HepG2 (cell line): ENCODE results near the gene SPDYE4. TPM values are rescaled to one million over a fixed set of nuclear protein-coding genes. Genes with fewer than 3 reads are reported as not detected.

Experiments
- ATAC-seq: fragments of 200-7000 bp; cut with Tn5 transposase; 3 replicates; pipeline ENCODE4 v1.9.1; 2020; ENCODE audit warnings: mild to moderate bottlenecking, moderate library complexity
- BruUV-seq: library from RNA; stranded (reverse); fragments of 400-500 nt; replicated peaks from 2 replicates; lab custom pipeline; 2021; lab: Mats Ljungman, UMichigan
- CTCF ChIA-PET: fragments of 300-600 bp; formaldehyde crosslinking; extraction: SDS; loops from one replicate; lab custom pipeline; 2021; ENCODE audit warnings: low total read pairs, inconsistent platforms, low intra/inter-chr PET ratio; lab: Yijun Ruan, JAX
- POLR2A ChIA-PET: fragments of 350-600 bp; sonication (Branson Sonifier 250); formaldehyde crosslinking; loops from one replicate; lab custom pipeline; 2020; ENCODE audit warnings: antibody characterized with exemption, inconsistent platforms; lab: Yijun Ruan, JAX
- DNase-seq: peaks from one replicate; pipeline ENCODE4 v3.0.0-alpha.2; 2015; ENCODE audit warnings: low spot score
- FAIRE-seq: peaks from 3 replicates; lab custom pipeline; 2011; peaks lifted over from hg19 to GRCh38; lab: Jason Lieb, UNC
- H2AFZ ChIP-seq: one replicate; pipeline ENCODE4 v1.6.1; 2011; ENCODE audit warnings: low read length, inconsistent platforms
- H3K27ac ChIP-seq: fragments of 300-600 bp; 3 replicates; pipeline ENCODE4 v1.8.0; 2011; ENCODE audit warnings: mixed run types, mild to moderate bottlenecking, mixed read lengths, low read length, inconsistent platforms; ENCODE audit not compliant: insufficient read depth; ENCODE audit errors: extremely low read length
- H3K27me3 ChIP-seq, 2 experiments: fragments of 200-600 bp in 1 of 2; 2 replicates in 1 of 2; 3 replicates in 1 of 2; pipeline versions ENCODE4 v1.6.0 to v1.8.0; 2011; ENCODE audit warnings: low read length in 2 of 2, mild to moderate bottlenecking in 2 of 2, moderate library complexity in 2 of 2, inconsistent platforms in 1 of 2; ENCODE audit not compliant: insufficient read depth in 2 of 2, control insufficient read depth in 1 of 2
- H3K36me3 ChIP-seq, 2 experiments: fragments of 200-600 bp in 1 of 2; replicated peaks in 1 of 2; 2 replicates in 1 of 2; 3 replicates in 1 of 2; pipeline versions ENCODE4 v1.5.1 to v1.8.0; 2011; ENCODE audit warnings: low read length in 2 of 2, inconsistent platforms in 1 of 2; ENCODE audit not compliant: insufficient read depth in 2 of 2, control insufficient read depth in 1 of 2
- H3K4me1 ChIP-seq: 2 replicates; pipeline ENCODE4 v1.5.1; 2012; ENCODE audit warnings: low read length, inconsistent platforms; ENCODE audit not compliant: insufficient read depth
- H3K4me2 ChIP-seq: 2 replicates; pipeline ENCODE4 v1.6.0; 2011; ENCODE audit warnings: low read depth, low read length, inconsistent platforms
- H3K4me3 ChIP-seq, 3 experiments: fragments of 200-600 bp in 1 of 3; sonication (generic), shearing (Covaris generic) in 1 of 3; replicated peaks in 1 of 3; 2 replicates each; pipeline ENCODE4 v1.5.1; 2011 to 2016; ENCODE audit warnings: low read length in 3 of 3, inconsistent platforms in 2 of 3, low read depth in 2 of 3, mild to moderate bottlenecking in 2 of 3, control low read depth in 1 of 3, mixed read lengths in 1 of 3; ENCODE audit not compliant: insufficient read depth in 1 of 3
- H3K79me2 ChIP-seq: one replicate; pipeline ENCODE4 v1.6.1; 2011; ENCODE audit warnings: low read length, inconsistent platforms; ENCODE audit not compliant: insufficient read depth
- H3K9ac ChIP-seq: 2 replicates; pipeline ENCODE4 v1.6.0; 2011; ENCODE audit warnings: mild to moderate bottlenecking, low read depth, low read length, inconsistent platforms; ENCODE audit not compliant: insufficient read depth
- H3K9me3 ChIP-seq: 2 replicates; pipeline ENCODE4 v1.5.1; 2012; ENCODE audit warnings: mild to moderate bottlenecking, low read length
- H4K20me1 ChIP-seq: 2 replicates; pipeline ENCODE4 v1.6.0; 2011; ENCODE audit warnings: inconsistent platforms, mild to moderate bottlenecking, low read length, moderate library complexity; ENCODE audit not compliant: insufficient read depth
- ATAD3A ChIP-seq: sonication (generic); formaldehyde crosslinking; IDR thresholded peaks from 2 replicates; pipeline ENCODE4 v1.4.0; 2020; ENCODE audit warnings: missing genetic modification reagents
- KDM5B ChIP-seq: sonication (generic); formaldehyde crosslinking; IDR thresholded peaks from 2 replicates; pipeline ENCODE4 v1.4.0; 2020; ENCODE audit warnings: missing genetic modification reagents, mild to moderate bottlenecking, borderline replicate concordance
- SNAPC5 ChIP-seq: sonication (generic); formaldehyde crosslinking; IDR thresholded peaks from 2 replicates; pipeline ENCODE4 v1.8.1; 2023; ENCODE audit warnings: mild to moderate bottlenecking, missing genetic modification reagents, borderline replicate concordance
- SRY ChIP-seq: sonication (generic); formaldehyde crosslinking; IDR thresholded peaks from 2 replicates; pipeline ENCODE4 v1.8.0; 2022; ENCODE audit warnings: mild to moderate bottlenecking, missing genetic modification reagents
- ZBTB49 ChIP-seq: sonication (generic); formaldehyde crosslinking; IDR thresholded peaks from 2 replicates; pipeline ENCODE4 v1.4.0; 2020; ENCODE audit warnings: missing genetic modification reagents, borderline replicate concordance
- ZNF703 ChIP-seq: sonication (generic); formaldehyde crosslinking; IDR thresholded peaks from 2 replicates; pipeline ENCODE4 v1.5.1; 2020; ENCODE audit warnings: missing genetic modification reagents, mild to moderate bottlenecking, moderate library complexity, borderline replicate concordance
- in situ Hi-C: cut with HindIII; loops from 2 replicates; pipeline ENCODE4 v1.10.0; 2017; ENCODE audit warnings: low pct_unique_long_range_greater_than_20kb; ENCODE audit not compliant: extremely low pct_ligation_motif_present
- intact Hi-C: fragments of 100-400 bp; cut with micrococcal nuclease; formaldehyde crosslinking; loops from one replicate; pipeline ENCODE4 v1.10.0; 2022; ENCODE audit not compliant: unreplicated experiment
- polyA plus RNA-seq, 8 experiments: library from polyadenylated mRNA; depleted of rRNA in 3 of 8; stranded (reverse) in 7 of 8; unstranded in 1 of 8; fragments of >200 nt; fragmentation: Illumina TruSeq in 4 of 8; extraction: Trizol in 4 of 8; gene quantifications; 2 replicates each; pipeline versions ENCODE4 v1.2.1 to v1.2.3, GENCODE V29; 2011 to 2016; ENCODE audit warnings: low read depth in 4 of 8, missing spikeins in 1 of 8, mixed read lengths in 1 of 8; ENCODE audit not compliant: insufficient read depth in 1 of 8
- total RNA-seq, 5 experiments: library from RNA; depleted of rRNA; stranded (reverse); fragments of >200 nt; fragmentation: Illumina TruSeq; extraction: Trizol; gene quantifications; 2 replicates each; pipeline ENCODE4 v1.2.3, GENCODE V29; 2016; ENCODE audit warnings: low read depth in 1 of 5
- TF ChIP-seq, protein P1 (sequence below): sonication (generic); formaldehyde crosslinking; IDR thresholded peaks from 2 replicates; pipeline ENCODE4 v1.5.0; 2020; ENCODE audit warnings: missing genetic modification reagents, mild to moderate bottlenecking, borderline replicate concordance
- TF ChIP-seq, protein P2 (sequence below): sonication (generic); formaldehyde crosslinking; IDR thresholded peaks from 2 replicates; pipeline ENCODE4 v1.4.0; 2020; ENCODE audit warnings: missing genetic modification reagents, mild to moderate bottlenecking, borderline replicate concordance

Gene SPDYE4
- total and polyA plus RNA-seq, 2 of the 13 experiments (the other 11 are each of a cell fraction or from before 2014, with no cell fraction given), result not detected

DNA sequence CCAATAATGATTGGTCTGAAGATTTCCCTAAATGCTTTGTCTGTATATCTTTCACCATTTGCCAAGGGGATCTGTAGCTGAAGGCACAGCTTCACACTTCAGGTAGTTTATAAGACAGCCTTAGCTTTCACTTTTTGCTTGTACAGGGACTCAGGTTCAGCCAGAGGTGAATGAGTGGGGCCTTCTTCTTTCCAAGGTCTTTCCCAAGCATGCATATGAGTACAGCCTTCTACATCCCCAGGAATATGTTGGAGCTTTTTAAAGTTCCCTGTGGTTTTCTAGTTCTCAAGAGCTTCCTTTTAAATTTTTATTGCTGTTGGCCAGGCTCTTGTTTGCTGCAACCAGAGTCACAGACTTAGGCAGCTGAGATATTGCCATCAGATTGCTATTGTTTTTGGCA is 17.9 kb upstream of the SPDYE4 start:
- no peaks in the 10 kb centered on the region for H3K4me1 ChIP-seq
- H3K9me3 ChIP-seq, result no peaks in the 10 kb centered on the region
- ATAC-seq (no peak), FAIRE-seq (no peak), DNase-seq (no peak)
- H3K9ac ChIP-seq, result no peak overlapping the region
- peaks cover 1 to 5% of the 10 kb centered on the region in 2 experiments; a peak in 1 of 5 replicates for H3K27me3 ChIP-seq
- BruUV-seq, result no TSS peak
- CTCF ChIA-PET, result no interaction called here
- no peak overlapping the region for H3K4me2 ChIP-seq
- no peaks in the 10 kb centered on the region for H3K79me2 ChIP-seq
- H2AFZ ChIP-seq, result no peak overlapping the region
- intact Hi-C loops, result no loop called here
- H3K27ac ChIP-seq, result no peak overlapping the region
- POLR2A ChIA-PET, result no interaction called here
- H3K4me3 ChIP-seq, result no peak overlapping the region
- TF ChIP-seq SRY (no peak), KDM5B (CRISPR knock-in tag) (no peak), ZNF703 (CRISPR knock-in tag) (no peak), ATAD3A (CRISPR knock-in tag) (no peak), ZBTB49 (CRISPR knock-in tag) (no peak), SNAPC5 (CRISPR knock-in tag) (no peak)
- TF ChIP-seq, protein P1, sequence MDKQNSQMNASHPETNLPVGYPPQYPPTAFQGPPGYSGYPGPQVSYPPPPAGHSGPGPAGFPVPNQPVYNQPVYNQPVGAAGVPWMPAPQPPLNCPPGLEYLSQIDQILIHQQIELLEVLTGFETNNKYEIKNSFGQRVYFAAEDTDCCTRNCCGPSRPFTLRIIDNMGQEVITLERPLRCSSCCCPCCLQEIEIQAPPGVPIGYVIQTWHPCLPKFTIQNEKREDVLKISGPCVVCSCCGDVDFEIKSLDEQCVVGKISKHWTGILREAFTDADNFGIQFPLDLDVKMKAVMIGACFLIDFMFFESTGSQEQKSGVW, result no peak
- TF ChIP-seq, protein P2, sequence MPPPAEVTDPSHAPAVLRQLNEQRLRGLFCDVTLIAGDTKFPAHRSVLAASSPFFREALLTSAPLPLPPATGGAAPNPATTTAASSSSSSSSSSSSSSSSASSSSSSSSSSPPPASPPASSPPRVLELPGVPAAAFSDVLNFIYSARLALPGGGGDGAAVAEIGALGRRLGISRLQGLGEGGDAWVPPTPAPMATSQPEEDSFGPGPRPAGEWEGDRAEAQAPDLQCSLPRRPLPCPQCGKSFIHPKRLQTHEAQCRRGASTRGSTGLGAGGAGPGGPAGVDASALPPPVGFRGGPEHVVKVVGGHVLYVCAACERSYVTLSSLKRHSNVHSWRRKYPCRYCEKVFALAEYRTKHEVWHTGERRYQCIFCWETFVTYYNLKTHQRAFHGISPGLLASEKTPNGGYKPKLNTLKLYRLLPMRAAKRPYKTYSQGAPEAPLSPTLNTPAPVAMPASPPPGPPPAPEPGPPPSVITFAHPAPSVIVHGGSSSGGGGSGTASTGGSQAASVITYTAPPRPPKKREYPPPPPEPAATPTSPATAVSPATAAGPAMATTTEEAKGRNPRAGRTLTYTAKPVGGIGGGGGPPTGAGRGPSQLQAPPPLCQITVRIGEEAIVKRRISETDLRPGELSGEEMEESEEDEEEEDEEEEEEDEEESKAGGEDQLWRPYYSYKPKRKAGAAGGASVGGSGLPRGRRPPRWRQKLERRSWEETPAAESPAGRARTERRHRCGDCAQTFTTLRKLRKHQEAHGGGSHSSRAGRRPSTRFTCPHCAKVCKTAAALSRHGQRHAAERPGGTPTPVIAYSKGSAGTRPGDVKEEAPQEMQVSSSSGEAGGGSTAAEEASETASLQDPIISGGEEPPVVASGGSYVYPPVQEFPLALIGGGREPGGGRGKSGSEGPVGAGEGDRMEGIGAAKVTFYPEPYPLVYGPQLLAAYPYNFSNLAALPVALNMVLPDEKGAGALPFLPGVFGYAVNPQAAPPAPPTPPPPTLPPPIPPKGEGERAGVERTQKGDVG, result no peak
- H3K36me3 ChIP-seq, result no peaks in the 10 kb centered on the region
- no peaks in the 10 kb centered on the region for H4K20me1 ChIP-seq
- in situ Hi-C loops, result no loop called here
